IMR-90 (cell line): ENCODE data around the gene SHISAL1. TPM values are rescaled to one million over a fixed set of nuclear protein-coding genes. Genes with fewer than 3 reads are reported as not detected.

Source experiments
- ATAC-seq: fragments of 200-7000 bp; cut with Tn5 transposase; 2 replicates; pipeline ENCODE4 v1.9.1; 2020; ENCODE audit warnings: low read depth, mild to moderate bottlenecking, moderate library complexity
- BruUV-seq: library from RNA; stranded (reverse); fragments of 400-500 nt; replicated peaks from 2 replicates; lab custom pipeline; 2021; lab: Mats Ljungman, UMichigan
- CTCF ChIA-PET: fragments of 300-600 bp; formaldehyde crosslinking; extraction: SDS; loops from one replicate; lab custom pipeline; 2021; ENCODE audit warnings: antibody characterized with exemption; lab: Yijun Ruan, JAX
- POLR2A ChIA-PET: fragments of 300-600 bp; sonication (Branson Sonifier 250); formaldehyde crosslinking; loops from one replicate; lab custom pipeline; 2022; ENCODE audit warnings: antibody characterized with exemption; ENCODE audit not compliant: unreplicated experiment; lab: Charles Lee
- DNase-seq: peaks from one replicate; pipeline ENCODE4 v3.0.0; 2013
- H2AFZ ChIP-seq: replicated peaks from 2 replicates; pipeline ENCODE3; 2013; ENCODE audit warnings: low read length, mild to moderate bottlenecking; ENCODE audit not compliant: poor library complexity
- H2AK5ac ChIP-seq: 2 replicates; pipeline ENCODE4 v1.6.1; 2013; ENCODE audit warnings: low read depth, low read length, inconsistent platforms
- H2AK9ac ChIP-seq: replicated peaks from 2 replicates; pipeline ENCODE3; 2013; ENCODE audit warnings: mild to moderate bottlenecking, low read depth, low read length, moderate library complexity; ENCODE audit not compliant: poor library complexity
- H2BK120ac ChIP-seq: 2 replicates; pipeline ENCODE4 v1.6.1; 2013; ENCODE audit warnings: low read depth, low read length, inconsistent platforms
- H2BK15ac ChIP-seq: 3 replicates; pipeline ENCODE4 v1.6.1; 2013; ENCODE audit warnings: low read depth, low read length, inconsistent platforms
- H2BK20ac ChIP-seq: 2 replicates; pipeline ENCODE4 v1.6.1; 2013; ENCODE audit warnings: low read depth, mild to moderate bottlenecking, inconsistent platforms, low read length, moderate library complexity
- H2BK5ac ChIP-seq: 2 replicates; pipeline ENCODE4 v1.6.1; 2013; ENCODE audit warnings: mild to moderate bottlenecking, low read depth, low read length, inconsistent platforms; ENCODE audit not compliant: poor library complexity, severe bottlenecking
- H3K14ac ChIP-seq: replicated peaks from 2 replicates; pipeline ENCODE4 v1.6.1; 2013; ENCODE audit warnings: low read depth, low read length, inconsistent platforms
- H3K18ac ChIP-seq: 2 replicates; pipeline ENCODE4 v1.6.1; 2013; ENCODE audit warnings: low read depth, low read length, control low read depth
- H3K23ac ChIP-seq: 2 replicates; pipeline ENCODE4 v1.6.1; 2013; ENCODE audit warnings: low read depth, low read length, inconsistent platforms
- H3K27ac ChIP-seq: 2 replicates; pipeline ENCODE4 v1.5.1; 2013; ENCODE audit warnings: mild to moderate bottlenecking, control low read depth, low read length; ENCODE audit not compliant: insufficient read depth
- H3K27me3 ChIP-seq: 2 replicates; pipeline ENCODE4 v1.6.1; 2013; ENCODE audit warnings: low read length; ENCODE audit not compliant: control insufficient read depth, insufficient read depth
- H3K36me3 ChIP-seq: 2 replicates; pipeline ENCODE4 v1.6.1; 2013; ENCODE audit warnings: low read length, mixed read lengths; ENCODE audit not compliant: control insufficient read depth, insufficient read depth
- H3K4ac ChIP-seq: 2 replicates; pipeline ENCODE4 v1.6.1; 2013; ENCODE audit warnings: low read depth, low read length, inconsistent platforms
- H3K4me1 ChIP-seq: 2 replicates; pipeline ENCODE4 v1.6.1; 2013; ENCODE audit warnings: low read length, mixed read lengths; ENCODE audit not compliant: control insufficient read depth, insufficient read depth
- H3K4me2 ChIP-seq: 2 replicates; pipeline ENCODE4 v1.6.1; 2013; ENCODE audit warnings: low read depth, mild to moderate bottlenecking, control low read depth, low read length, moderate library complexity
- H3K4me3 ChIP-seq: 2 replicates; pipeline ENCODE4 v1.5.1; 2013; ENCODE audit warnings: low read depth, mild to moderate bottlenecking, control low read depth, low read length, moderate library complexity; ENCODE audit not compliant: insufficient read depth
- H3K56ac ChIP-seq: 2 replicates; pipeline ENCODE4 v1.6.1; 2013; ENCODE audit warnings: low read length, inconsistent platforms; ENCODE audit not compliant: insufficient read depth; ENCODE audit errors: extremely low read depth
- H3K79me1 ChIP-seq, 2 experiments: 2 replicates each; pipeline ENCODE4 v1.6.1; 2013; ENCODE audit warnings: low read length in 2 of 2, inconsistent platforms in 1 of 2, low read depth in 1 of 2
- H3K9ac ChIP-seq: 2 replicates; pipeline ENCODE4 v1.6.1; 2013; ENCODE audit warnings: low read depth, low read length, control low read depth
- H3K9me1 ChIP-seq: 2 replicates; pipeline ENCODE4 v1.6.1; 2013; ENCODE audit warnings: low read length, inconsistent platforms; ENCODE audit not compliant: insufficient read depth
- H3K9me3 ChIP-seq: 2 replicates; pipeline ENCODE4 v1.6.1; 2013; ENCODE audit warnings: low read length; ENCODE audit not compliant: control insufficient read depth, insufficient read depth
- H4K20me1 ChIP-seq: 2 replicates; pipeline ENCODE4 v1.6.1; 2013; ENCODE audit warnings: low read length, inconsistent platforms; ENCODE audit not compliant: insufficient read depth
- H4K5ac ChIP-seq: 2 replicates; pipeline ENCODE4 v1.6.1; 2013; ENCODE audit warnings: mild to moderate bottlenecking, low read depth, low read length, control low read depth
- H4K8ac ChIP-seq, 2 experiments: 2 replicates each; pipeline ENCODE4 v1.6.1; 2013; ENCODE audit warnings: low read depth in 2 of 2, low read length in 2 of 2, control low read depth in 1 of 2, inconsistent platforms in 1 of 2
- H4K91ac ChIP-seq: 2 replicates; pipeline ENCODE4 v1.6.1; 2013; ENCODE audit warnings: low read depth, low read length, inconsistent platforms; ENCODE audit not compliant: insufficient read depth
- CEBPB ChIP-seq: IDR thresholded peaks from 2 replicates; pipeline ENCODE4 v1.6.1; 2012; ENCODE audit warnings: low read depth, low read length, improper control_type of control experiment
- CHD1 ChIP-seq: IDR thresholded peaks from 2 replicates; pipeline ENCODE4 v1.6.1; 2012; ENCODE audit warnings: low read depth, low read length, improper control_type of control experiment
- whole genome bisulfite sequencing, 2 experiments: methylation state at CpG; one replicate each; pipeline versions ENCODE4 v1.1.5 to v1.1.7; 2013; ENCODE audit warnings: missing lambda C conversion rate in 2 of 2; ENCODE audit not compliant: insufficient read length in 1 of 2; ENCODE audit errors: extremely low coverage in 2 of 2; 5-methylcytosine and 5-hydroxymethylcytosine counted together
- dilution Hi-C: fragments of 300-500 bp; cut with HindIII; formaldehyde crosslinking; loops from one replicate; pipeline ENCODE4 v1.14.3; 2018; ENCODE audit warnings: low sequenced_read_pairs; ENCODE audit not compliant: unreplicated experiment
- in situ Hi-C: fragments of 300-500 bp; cut with MboI; formaldehyde crosslinking; loops from 3 replicates; pipeline ENCODE4 v1.14.3; 2019; ENCODE audit warnings: low sequenced_read_pairs, inconsistent platforms, mixed read lengths
- intact Hi-C: fragments of 100-400 bp; cut with micrococcal nuclease; formaldehyde crosslinking; loops from 2 replicates; pipeline ENCODE4 v1.10.0; 2022
- polyA plus RNA-seq, 3 experiments: library from polyadenylated mRNA; depleted of rRNA; stranded (reverse); fragments of >200 nt; gene quantifications; 2 replicates each; pipeline ENCODE4 v1.2.3, GENCODE V29; 2012; ENCODE audit warnings: low replicate concordance in 1 of 3
- total RNA-seq: library from RNA; depleted of rRNA; stranded (reverse); fragments of >200 nt; gene quantifications from 2 replicates; pipeline ENCODE4 v1.2.3, GENCODE V29; 2012
- TF ChIP-seq, protein P1 (sequence below): conservative IDR thresholded peaks from 2 replicates; pipeline ENCODE4 v1.5.1; 2012; ENCODE audit warnings: mild to moderate bottlenecking, low read depth, low read length, improper control_type of control experiment

Gene SHISAL1
- total and polyA plus RNA-seq, 2 of the 4 experiments (the other 2 are of a cell fraction): 1.0 to 1.4 TPM

GRCh38 chr22:44249376-44250147, 63.2 kb downstream of the SHISAL1 start:
- no peak overlapping the region for H4K8ac ChIP-seq
- TF ChIP-seq CEBPB (no peak), CHD1 (no peak)
- TF ChIP-seq, protein P1, sequence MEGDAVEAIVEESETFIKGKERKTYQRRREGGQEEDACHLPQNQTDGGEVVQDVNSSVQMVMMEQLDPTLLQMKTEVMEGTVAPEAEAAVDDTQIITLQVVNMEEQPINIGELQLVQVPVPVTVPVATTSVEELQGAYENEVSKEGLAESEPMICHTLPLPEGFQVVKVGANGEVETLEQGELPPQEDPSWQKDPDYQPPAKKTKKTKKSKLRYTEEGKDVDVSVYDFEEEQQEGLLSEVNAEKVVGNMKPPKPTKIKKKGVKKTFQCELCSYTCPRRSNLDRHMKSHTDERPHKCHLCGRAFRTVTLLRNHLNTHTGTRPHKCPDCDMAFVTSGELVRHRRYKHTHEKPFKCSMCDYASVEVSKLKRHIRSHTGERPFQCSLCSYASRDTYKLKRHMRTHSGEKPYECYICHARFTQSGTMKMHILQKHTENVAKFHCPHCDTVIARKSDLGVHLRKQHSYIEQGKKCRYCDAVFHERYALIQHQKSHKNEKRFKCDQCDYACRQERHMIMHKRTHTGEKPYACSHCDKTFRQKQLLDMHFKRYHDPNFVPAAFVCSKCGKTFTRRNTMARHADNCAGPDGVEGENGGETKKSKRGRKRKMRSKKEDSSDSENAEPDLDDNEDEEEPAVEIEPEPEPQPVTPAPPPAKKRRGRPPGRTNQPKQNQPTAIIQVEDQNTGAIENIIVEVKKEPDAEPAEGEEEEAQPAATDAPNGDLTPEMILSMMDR: no peak
- DNase-seq: no peak
- no peak overlapping the region for H3K27ac ChIP-seq
- no peak overlapping the region for H2BK20ac ChIP-seq
- H3K9me1 ChIP-seq: no peaks in the 10 kb centered on the region
- ChIA-PET CTCF (interaction anchor here (0.6 kb wide), 1 partner anchor 11 kb away, joined by 4 read pairs; no protein-coding TSS in a partner anchor), POLR2A (interaction anchor here (0.7 kb wide), 1 partner anchor 14 kb away, joined by 4 read pairs; no protein-coding TSS in a partner anchor)
- peaks cover 2% of the 10 kb centered on the region; the same call in 1 of the 2 replicates for H3K36me3 ChIP-seq
- no peak overlapping the region for H4K91ac ChIP-seq
- H4K5ac ChIP-seq: no peak overlapping the region
- no peak overlapping the region for H2BK5ac ChIP-seq
- peaks cover 11% of the 10 kb centered on the region for H3K9me3 ChIP-seq
- no peak overlapping the region for H2AK9ac ChIP-seq
- no peak overlapping the region for H3K9ac ChIP-seq
- no CpG with 5 or more reads among the region's 12 CpGs for WGBS, 2 experiments
- H2AK5ac ChIP-seq: no peak overlapping the region
- H3K56ac ChIP-seq: no peak overlapping the region
- no peak overlapping the region for H3K4ac ChIP-seq
- BruUV-seq: no TSS peak
- no peak for ATAC-seq
- no peak overlapping the region for H2AFZ ChIP-seq
- no peak overlapping the region for H2BK15ac ChIP-seq
- H3K4me3 ChIP-seq: no peak overlapping the region
- H3K4me2 ChIP-seq: no peak overlapping the region
- dilution Hi-C loops (no loop called here), in situ Hi-C loops (no loop called here), intact Hi-C loops (no loop called here)
- H4K20me1 ChIP-seq: no peaks in the 10 kb centered on the region
- no peak overlapping the region for H3K18ac ChIP-seq
- no peaks in the 10 kb centered on the region for H3K4me1 ChIP-seq
- no peaks in the 10 kb centered on the region for H3K27me3 ChIP-seq
- no peak overlapping the region for H2BK120ac ChIP-seq
- H3K79me1 ChIP-seq: no peaks in the 10 kb centered on the region
- no peak overlapping the region for H3K23ac ChIP-seq
- no peak overlapping the region for H3K14ac ChIP-seq
